NCI-H128 (cell line): ENCODE results near the gene TM9SF4.

Source experiments
- DNase-seq: peaks from one replicate; lab custom pipeline; 2025; ENCODE audit not compliant: unreplicated experiment; lab: John Stamatoyannopoulos, UW

TM9SF4 gene

DNA sequence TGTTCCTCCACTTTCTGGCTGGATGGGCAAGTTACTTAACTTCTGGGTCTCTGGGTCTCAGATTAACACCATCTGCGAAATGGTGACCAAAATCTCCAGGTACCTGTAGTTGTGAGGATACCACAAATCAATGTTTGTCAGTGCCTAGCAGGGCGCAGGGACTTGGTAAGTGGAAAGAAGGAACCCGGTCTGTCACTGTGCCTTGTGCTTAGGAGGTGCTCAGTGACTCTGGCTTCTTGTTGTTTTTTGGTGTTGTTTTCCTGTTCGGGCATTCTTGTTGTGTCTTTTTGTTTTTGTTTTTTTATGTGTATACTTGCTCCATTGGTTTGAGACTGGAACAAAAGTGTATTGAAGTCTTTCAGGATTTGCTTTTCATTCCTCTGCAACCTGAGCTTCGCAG lies 17.8 kb downstream of the TM9SF4 start:
- DNase-seq: no peak

- DNase-seq: no peak
These were observed 18.7 kb downstream of the TM9SF4 start for GRCh38 chr20:32128167-32128566.

DNA sequence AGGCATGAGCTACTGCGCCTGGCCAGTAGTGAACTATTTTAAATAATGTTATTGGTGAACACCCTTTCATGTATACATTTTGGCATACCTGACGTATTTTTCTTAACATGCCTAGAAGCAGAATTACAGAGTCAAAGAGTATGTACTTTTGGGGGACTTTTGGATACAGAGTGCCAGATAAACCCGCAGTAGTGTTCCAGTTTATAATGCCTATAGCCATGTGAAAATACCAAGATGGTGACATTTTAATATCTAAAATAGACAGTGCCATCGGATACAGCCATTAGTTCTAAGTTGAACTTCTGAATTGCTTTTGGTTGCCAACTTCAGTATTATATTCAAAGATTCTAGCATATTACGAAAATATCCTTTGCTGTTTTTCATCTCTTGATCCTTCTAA lies 20.3 kb downstream of the TM9SF4 start:
- no peak for DNase-seq

- no peak for DNase-seq
These were observed 20.8 kb downstream of the TM9SF4 start for GRCh38 chr20:32130352-32130751.

DNA sequence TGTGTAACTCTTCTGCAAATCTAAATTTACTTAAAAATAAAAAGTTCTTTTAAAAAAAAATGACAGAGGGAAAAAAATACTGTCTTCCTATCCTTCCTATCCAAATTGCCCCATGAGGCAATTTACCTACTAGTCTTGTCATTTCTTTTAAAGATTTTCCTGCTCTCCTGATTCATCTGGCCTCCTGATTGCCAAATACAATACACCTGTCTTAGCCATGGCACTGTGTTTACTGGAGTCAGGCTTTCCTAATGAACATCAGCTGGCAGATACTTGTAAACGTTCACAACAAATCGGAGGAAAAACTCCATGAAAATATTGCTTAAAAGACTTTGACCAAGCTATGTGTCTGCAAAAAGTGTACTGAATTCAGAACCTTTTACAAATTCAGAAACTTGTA lies 21.5 kb downstream of the TM9SF4 start:
- no peak for DNase-seq

DNA sequence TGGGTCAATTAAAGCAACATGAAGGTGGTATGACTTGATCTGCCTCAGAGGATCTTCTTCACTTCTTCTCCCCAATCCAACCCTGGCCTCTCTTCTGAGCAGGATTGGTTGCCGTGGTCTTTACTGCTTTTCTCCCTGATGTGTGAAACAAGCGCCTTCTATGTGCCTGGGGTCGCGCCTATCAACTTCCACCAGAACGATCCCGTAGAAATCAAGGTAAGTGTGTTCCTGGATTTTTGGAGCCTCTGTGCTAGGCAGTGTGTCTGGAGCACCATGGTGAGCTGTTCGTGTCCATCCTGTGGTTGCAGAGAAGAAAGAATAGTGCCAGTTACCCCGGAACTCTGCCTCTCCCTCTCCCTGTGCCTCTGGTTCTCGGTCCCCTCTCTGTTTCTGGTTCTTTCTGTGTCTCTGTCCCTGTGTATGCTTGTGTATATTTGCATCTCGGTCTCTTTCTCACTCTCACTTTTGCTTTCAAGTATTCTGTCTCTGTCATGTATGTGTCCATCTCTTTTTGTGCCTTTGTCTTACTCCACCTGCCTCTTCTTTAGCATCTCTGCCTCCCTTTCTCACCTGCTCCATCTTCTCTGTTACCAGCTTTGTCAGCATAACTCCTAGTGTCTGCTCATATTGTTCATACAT lies 23.5 kb downstream of the TM9SF4 start:
- DNase-seq: no peak

- DNase-seq: no peak
These were observed 24.5 kb downstream of the TM9SF4 start for GRCh38 chr20:32134026-32134425.

GRCh38 chr20:32135983-32136515 lies 26.5 kb downstream of the TM9SF4 start:
- no peak for DNase-seq

DNA sequence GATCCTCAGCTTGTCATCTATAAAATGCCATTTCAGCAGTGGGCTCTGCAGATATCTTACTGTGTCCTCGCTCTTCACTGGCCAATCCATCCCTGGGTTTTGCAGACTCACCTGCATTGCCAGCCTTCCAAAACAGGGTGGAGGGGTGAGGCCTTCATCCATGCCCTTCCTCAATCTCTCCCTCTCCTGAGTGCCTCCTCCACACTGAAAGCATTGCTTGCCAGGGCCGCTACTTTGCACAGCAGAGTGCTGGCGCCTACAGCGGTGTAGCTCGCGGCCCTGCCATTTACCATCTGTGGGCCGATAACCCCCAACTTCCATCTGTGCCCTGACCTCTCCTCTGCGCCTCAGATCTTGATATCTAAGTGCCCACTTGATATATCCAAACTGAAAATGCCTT lies 29.4 kb downstream of the TM9SF4 start:
- no peak for DNase-seq

DNA sequence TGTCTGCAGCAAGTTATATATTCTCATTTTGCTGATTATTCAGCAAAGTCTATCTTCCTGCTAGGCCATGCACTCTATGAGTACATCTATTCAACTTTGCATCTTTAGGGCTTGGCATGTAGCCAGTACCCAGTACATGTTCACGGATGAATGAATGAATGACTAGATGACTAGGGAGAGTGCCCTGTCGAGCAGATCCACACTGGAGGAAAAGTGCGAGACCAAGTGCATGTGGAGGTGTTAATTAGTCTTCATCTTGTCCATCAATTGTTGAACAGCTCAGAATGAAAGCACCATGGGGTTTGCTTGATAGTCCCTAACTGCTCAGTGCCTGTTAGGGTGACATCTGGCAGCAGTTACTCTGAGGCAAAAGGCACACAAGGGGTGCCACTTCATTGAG lies 30.4 kb downstream of the TM9SF4 start:
- DNase-seq: peak; percentile 23

- DNase-seq: no peak
These were observed 31.1 kb downstream of the TM9SF4 start for GRCh38 chr20:32140603-32141002.

- no peak for DNase-seq
These were observed 32.0 kb downstream of the TM9SF4 start for GRCh38 chr20:32141465-32141980.

- no peak for DNase-seq
These were observed 32.6 kb downstream of the TM9SF4 start for GRCh38 chr20:32142088-32142487.

DNA sequence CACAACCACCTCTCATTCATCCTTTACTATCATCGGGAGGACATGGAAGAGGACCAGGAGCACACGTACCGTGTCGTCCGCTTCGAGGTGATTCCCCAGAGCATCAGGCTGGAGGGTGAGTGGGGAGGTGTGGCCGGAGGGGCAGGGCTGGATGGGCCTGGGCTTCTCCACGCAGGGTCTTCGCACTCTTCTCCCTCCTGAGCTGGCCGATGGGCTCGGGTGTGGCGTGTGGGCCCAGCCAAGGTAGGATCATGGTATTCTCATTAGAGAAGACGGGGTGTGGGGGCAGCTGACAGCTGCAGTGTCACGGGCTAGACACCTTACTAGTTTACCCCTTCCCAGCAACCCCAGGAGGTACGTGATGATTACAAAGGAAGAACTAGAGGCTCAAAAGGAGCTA lies 33.5 kb downstream of the TM9SF4 start:
- no peak for DNase-seq

DNA sequence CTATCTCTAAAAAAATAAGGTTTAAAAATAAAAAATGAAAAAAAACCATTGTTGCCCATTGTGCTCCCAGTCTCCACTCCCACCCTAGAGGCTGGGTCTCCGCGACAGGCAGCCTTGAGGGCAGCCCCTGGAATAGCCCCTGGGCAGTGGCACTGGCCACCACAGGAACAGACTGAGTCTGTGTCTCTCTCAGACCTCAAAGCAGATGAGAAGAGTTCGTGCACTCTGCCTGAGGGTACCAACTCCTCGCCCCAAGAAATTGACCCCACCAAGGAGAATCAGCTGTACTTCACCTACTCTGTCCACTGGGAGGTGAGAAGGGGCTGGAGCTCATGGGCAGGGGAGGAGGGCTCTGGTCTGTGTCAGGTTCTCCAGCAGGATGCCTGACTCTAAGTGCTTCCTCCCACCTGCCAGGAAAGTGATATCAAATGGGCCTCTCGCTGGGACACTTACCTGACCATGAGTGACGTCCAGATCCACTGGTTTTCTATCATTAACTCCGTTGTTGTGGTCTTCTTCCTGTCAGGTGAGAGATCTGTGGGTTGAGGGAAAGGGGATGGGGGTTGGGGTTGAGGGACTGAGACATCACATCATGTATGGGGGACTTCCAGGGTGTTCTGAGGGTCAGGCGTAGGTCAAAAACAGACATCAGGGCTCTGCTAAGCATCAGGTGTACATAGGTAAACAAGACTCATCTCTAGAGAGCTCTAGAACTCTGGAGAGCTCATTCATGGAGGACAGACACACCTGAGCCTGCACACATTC lies 35.6 kb downstream of the TM9SF4 start:
- no peak for DNase-seq

DNA sequence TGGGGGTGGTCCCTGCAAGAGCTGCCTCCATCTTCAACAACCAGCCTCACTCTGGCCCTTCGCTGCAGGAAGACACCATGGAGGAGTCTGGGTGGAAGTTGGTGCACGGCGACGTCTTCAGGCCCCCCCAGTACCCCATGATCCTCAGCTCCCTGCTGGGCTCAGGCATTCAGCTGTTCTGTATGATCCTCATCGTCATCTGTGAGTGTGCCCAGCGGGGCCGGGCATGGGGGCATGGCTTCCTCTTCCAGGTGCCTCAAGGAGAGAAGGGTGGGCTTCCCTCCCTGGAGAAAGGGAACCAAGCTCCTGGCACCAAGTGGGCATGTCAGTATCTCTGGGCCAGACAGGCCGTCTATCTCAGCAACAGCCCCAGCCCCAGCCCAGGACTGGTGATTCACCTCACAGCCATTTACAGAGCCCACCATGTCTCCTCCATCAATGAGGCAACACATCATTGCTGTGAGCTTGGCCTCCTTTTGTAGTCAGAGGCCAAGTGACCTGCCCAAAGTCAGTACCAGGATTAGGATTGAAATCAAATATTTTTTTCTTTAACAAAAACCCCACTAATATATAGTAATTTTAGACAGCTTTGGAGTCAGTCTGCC lies 40.2 kb downstream of the TM9SF4 start:
- DNase-seq: no peak

DNA sequence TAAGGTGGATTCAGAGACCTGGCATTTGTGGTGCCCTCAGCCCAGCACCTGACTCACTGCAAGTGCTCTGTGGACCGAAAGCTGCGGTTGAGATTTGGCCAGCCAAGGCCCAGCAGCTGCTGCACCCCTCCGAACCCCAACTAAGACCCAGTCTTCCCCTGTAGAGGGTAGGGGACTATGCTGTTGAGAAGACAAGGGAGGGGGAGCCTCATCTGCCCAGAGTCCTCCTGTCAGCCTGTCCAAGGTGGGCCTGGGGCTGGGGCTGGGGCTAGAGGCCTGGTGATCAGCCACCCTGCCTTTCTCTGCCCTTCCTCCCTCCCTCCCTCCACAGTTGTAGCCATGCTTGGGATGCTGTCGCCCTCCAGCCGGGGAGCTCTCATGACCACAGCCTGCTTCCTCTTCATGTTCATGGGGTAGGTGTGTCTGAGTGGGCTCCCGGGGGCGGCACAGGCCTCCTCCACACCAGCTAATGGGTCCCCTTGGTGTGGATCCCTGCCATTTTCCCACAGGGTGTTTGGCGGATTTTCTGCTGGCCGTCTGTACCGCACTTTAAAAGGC lies 40.9 kb downstream of the TM9SF4 start:
- no peak for DNase-seq

DNA sequence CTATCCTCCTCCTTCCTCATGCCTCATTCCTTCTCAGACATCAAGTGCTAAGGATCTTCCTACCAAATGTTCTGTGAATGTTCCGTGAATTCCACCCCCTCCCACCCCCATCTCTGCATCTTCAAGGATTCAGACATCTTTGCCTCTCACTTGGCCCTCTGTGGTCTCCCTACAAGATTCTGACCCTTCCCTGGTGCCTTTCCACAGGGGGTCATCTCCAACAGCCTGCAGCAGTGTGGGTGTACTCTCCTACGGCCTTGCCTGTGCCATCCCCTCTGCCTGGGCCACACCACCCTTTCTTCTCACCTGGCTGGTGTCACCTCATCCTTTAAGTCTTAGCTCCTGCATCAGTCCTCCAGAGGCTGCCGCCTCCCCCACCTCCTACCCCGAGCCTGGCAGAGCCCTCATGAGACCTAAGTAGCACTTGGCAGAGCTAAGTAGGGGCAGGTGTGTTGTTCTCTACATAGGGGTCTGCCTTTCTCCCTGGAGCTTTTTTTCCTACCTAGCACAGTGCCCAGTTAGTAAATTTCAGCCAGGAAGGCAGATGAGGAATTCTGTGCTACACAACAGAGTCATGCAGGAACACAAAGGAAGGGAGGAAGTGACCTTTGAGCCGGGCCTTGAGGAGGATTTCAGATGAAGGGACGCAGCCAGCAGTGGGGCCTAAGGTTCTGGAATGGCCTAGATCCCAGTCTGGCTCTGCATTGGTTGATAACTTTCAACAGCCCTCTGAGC lies 43.1 kb downstream of the TM9SF4 start:
- no peak for DNase-seq

GRCh38 chr20:32153156-32153665 lies 43.7 kb downstream of the TM9SF4 start:
- DNase-seq: no peak

- no peak for DNase-seq
These were observed 44.3 kb downstream of the TM9SF4 start for GRCh38 chr20:32153771-32154170.
